Activated CD4-positive, alpha-beta T cell treated with anti-CD3 and anti-CD28 coated beads, Interleukin-2, amount 10 ng/mL, durations not matched to agents 7 days and 5 days (primary cell): Measurements from ENCODE around the gene RPL10A. TPM values are rescaled to one million over a fixed set of nuclear protein-coding genes. Genes with fewer than 3 reads are reported as not detected.

ENCODE experiments used
- CTCF ChIA-PET: fragments of 350-600 bp; sonication (Branson Sonifier 250); formaldehyde crosslinking; loops from one replicate; lab custom pipeline; 2021; ENCODE audit warnings: antibody characterized with exemption; lab: Charles Lee
- POLR2A ChIA-PET: fragments of 350-600 bp; sonication (Branson Sonifier 250); formaldehyde crosslinking; loops from one replicate; lab custom pipeline; 2021; ENCODE audit warnings: antibody characterized with exemption; lab: Charles Lee
- DNase-seq: peaks from one replicate; pipeline ENCODE4 v3.0.0-alpha.2; 2020
- H3K27ac Mint-ChIP-seq: one replicate; pipeline ENCODE4 v1.8.0; 2021; ENCODE audit warnings: mild to moderate bottlenecking, moderate library complexity, mixed read lengths
- H3K27me3 Mint-ChIP-seq: one replicate; pipeline ENCODE4 v1.8.0; 2021; ENCODE audit warnings: mixed read lengths
- H3K36me3 Mint-ChIP-seq: one replicate; pipeline ENCODE4 v1.8.0; 2021; ENCODE audit warnings: low read depth, mixed read lengths
- H3K4me1 Mint-ChIP-seq: one replicate; pipeline ENCODE4 v1.8.0; 2021; ENCODE audit warnings: mixed read lengths
- H3K4me3 Mint-ChIP-seq: one replicate; pipeline ENCODE4 v1.8.0; 2021; ENCODE audit warnings: mild to moderate bottlenecking, moderate library complexity, mixed read lengths
- H3K9me3 Mint-ChIP-seq: one replicate; pipeline ENCODE4 v1.8.0; 2021; ENCODE audit warnings: mixed read lengths
- total RNA-seq, 2 experiments: library from RNA; stranded (reverse); gene quantifications; one replicate each; pipeline ENCODE4 v1.2.3, GENCODE V29; 2021

RPL10A gene
- total RNA-seq, 2 experiments from 2014 or later = 1,411 to 1,499 TPM

- CTCF ChIA-PET = interaction anchor here (0.5 to 2.9 kb wide), 4 partner anchors 11 to 954 kb away, joined by 3 to 21 read pairs (median 3); partner anchors contain the start of gene RPL10A
- POLR2A ChIA-PET = no interaction called here
- H3K4me3 Mint-ChIP-seq = no peak overlapping the region
- peaks cover 3% of the 10 kb centered on the region for H3K4me1 Mint-ChIP-seq
- H3K9me3 Mint-ChIP-seq = no peaks in the 10 kb centered on the region
- H3K27me3 Mint-ChIP-seq = no peaks in the 10 kb centered on the region
- no peak for DNase-seq
- no peak overlapping the region for H3K27ac Mint-ChIP-seq
- H3K36me3 Mint-ChIP-seq = no peaks in the 10 kb centered on the region
Measured at GRCh38 chr6:35480176-35480575, 12.0 kb downstream of the RPL10A start.

- POLR2A ChIA-PET = no interaction called here
- H3K27me3 Mint-ChIP-seq = no peaks in the 10 kb centered on the region
- no peak overlapping the region for H3K27ac Mint-ChIP-seq
- no peak overlapping the region for H3K4me3 Mint-ChIP-seq
- peaks cover 3% of the 10 kb centered on the region for H3K4me1 Mint-ChIP-seq
- H3K36me3 Mint-ChIP-seq = no peaks in the 10 kb centered on the region
- no peak for DNase-seq
- CTCF ChIA-PET = interaction anchor here (0.6 to 2.9 kb wide), 5 partner anchors 10 to 1165 kb away, joined by 3 to 21 read pairs (median 4); partner anchors contain the start of gene RPL10A
- no peaks in the 10 kb centered on the region for H3K9me3 Mint-ChIP-seq
Measured at GRCh38 chr6:35481226-35481625, 13.0 kb downstream of the RPL10A start.

GRCh38 chr6:35483062-35483461, 14.9 kb downstream of the RPL10A start:
- no peak overlapping the region for H3K4me3 Mint-ChIP-seq
- H3K4me1 Mint-ChIP-seq = peaks cover 6% of the 10 kb centered on the region

GRCh38 chr6:35483490-35483889, 15.3 kb downstream of the RPL10A start:
- no peak overlapping the region for H3K27ac Mint-ChIP-seq
- ChIA-PET POLR2A (no interaction called here), CTCF (interaction anchor here (1.0 kb wide), 1 partner anchor 12 kb away, joined by 4 read pairs; no protein-coding TSS in a partner anchor)
- no peak overlapping the region for H3K4me3 Mint-ChIP-seq
- H3K9me3 Mint-ChIP-seq = no peaks in the 10 kb centered on the region
- no peak for DNase-seq
- no peaks in the 10 kb centered on the region for H3K36me3 Mint-ChIP-seq
- H3K27me3 Mint-ChIP-seq = no peaks in the 10 kb centered on the region
- H3K4me1 Mint-ChIP-seq = peaks cover 9% of the 10 kb centered on the region

More at GRCh38 chr6:35483062-35483461, 14.9 kb downstream of the RPL10A start:
- no peak overlapping the region for H3K27ac Mint-ChIP-seq
- no peaks in the 10 kb centered on the region for H3K36me3 Mint-ChIP-seq
- H3K27me3 Mint-ChIP-seq = no peaks in the 10 kb centered on the region
- no peaks in the 10 kb centered on the region for H3K9me3 Mint-ChIP-seq
- POLR2A ChIA-PET = no interaction called here
- DNase-seq = no peak
- CTCF ChIA-PET = interaction anchor here (1.0 to 1.1 kb wide), 2 partner anchors 12 to 18 kb away, joined by 3 to 4 read pairs; no protein-coding TSS in a partner anchor

- H3K27ac Mint-ChIP-seq = no peak overlapping the region
- CTCF ChIA-PET = interaction anchor here (1.0 kb wide), 1 partner anchor 39 kb away, joined by 3 read pairs; no protein-coding TSS in a partner anchor
- DNase-seq = no peak
Measured at GRCh38 chr6:35483893-35484645, 15.9 kb downstream of the RPL10A start.

GRCh38 chr6:35484921-35485392, 16.8 kb downstream of the RPL10A start:
- Mint-ChIP-seq H3K27ac (no peak overlapping the region), H3K9me3 (no peaks in the 10 kb centered on the region), H3K36me3 (no peaks in the 10 kb centered on the region), H3K4me1 (peaks cover 9% of the 10 kb centered on the region), H3K27me3 (no peaks in the 10 kb centered on the region), H3K4me3 (no peak overlapping the region)
- ChIA-PET POLR2A (no interaction called here), CTCF (interaction anchor here (1.0 kb wide), 1 partner anchor 38 kb away, joined by 3 read pairs; no protein-coding TSS in a partner anchor)
- no peak for DNase-seq

More at GRCh38 chr6:35483893-35484645, 15.9 kb downstream of the RPL10A start:
- Mint-ChIP-seq H3K9me3 (no peaks in the 10 kb centered on the region), H3K36me3 (no peaks in the 10 kb centered on the region), H3K4me1 (peaks cover 9% of the 10 kb centered on the region), H3K27me3 (no peaks in the 10 kb centered on the region), H3K4me3 (no peak overlapping the region)
- POLR2A ChIA-PET = no interaction called here

GRCh38 chr6:35485402-35485877, 17.2 kb downstream of the RPL10A start:
- no peak overlapping the region for H3K27ac Mint-ChIP-seq
- no peaks in the 10 kb centered on the region for H3K9me3 Mint-ChIP-seq
- H3K27me3 Mint-ChIP-seq = no peaks in the 10 kb centered on the region
- DNase-seq = no peak
- no peak overlapping the region for H3K4me3 Mint-ChIP-seq
- CTCF ChIA-PET = no interaction called here
- H3K4me1 Mint-ChIP-seq = peaks cover 9% of the 10 kb centered on the region
- no peaks in the 10 kb centered on the region for H3K36me3 Mint-ChIP-seq
- POLR2A ChIA-PET = no interaction called here

GRCh38 chr6:35486005-35486925, 18.1 kb downstream of the RPL10A start:
- CTCF ChIA-PET = interaction anchor here (1.4 to 2.0 kb wide), 2 partner anchors 11 to 18 kb away, joined by 4 to 6 read pairs; partner anchors contain the start of genes RPL10A and TEAD3
- POLR2A ChIA-PET = no interaction called here
- no peak overlapping the region for H3K4me3 Mint-ChIP-seq
- no peak overlapping the region for H3K27ac Mint-ChIP-seq
- DNase-seq = no peak
- peaks cover 14% of the 10 kb centered on the region for H3K4me1 Mint-ChIP-seq
- H3K9me3 Mint-ChIP-seq = no peaks in the 10 kb centered on the region
- no peaks in the 10 kb centered on the region for H3K27me3 Mint-ChIP-seq
- H3K36me3 Mint-ChIP-seq = no peaks in the 10 kb centered on the region

- Mint-ChIP-seq H3K27me3 (peaks cover 3% of the 10 kb centered on the region), H3K9me3 (no peaks in the 10 kb centered on the region), H3K4me3 (no peak overlapping the region), H3K27ac (no peak overlapping the region), H3K36me3 (no peaks in the 10 kb centered on the region), H3K4me1 (peaks cover 14% of the 10 kb centered on the region)
- POLR2A ChIA-PET = no interaction called here
- CTCF ChIA-PET = interaction anchor here (0.7 to 2.0 kb wide), 4 partner anchors 9 to 115 kb away, joined by 3 to 6 read pairs (median 4); partner anchors contain the start of genes RPL10A and TEAD3
- no peak for DNase-seq
Measured at GRCh38 chr6:35487658-35488516, 19.7 kb downstream of the RPL10A start.

GRCh38 chr6:35488517-35488862, 20.3 kb downstream of the RPL10A start:
- DNase-seq = no peak
- no peak overlapping the region for H3K4me3 Mint-ChIP-seq
- ChIA-PET POLR2A (no interaction called here), CTCF (interaction anchor here (0.7 to 1.2 kb wide), 2 partner anchors 20 to 114 kb away, joined by 3 read pairs; partner anchors contain the start of gene RPL10A)
- no peak overlapping the region for H3K27ac Mint-ChIP-seq
- H3K4me1 Mint-ChIP-seq = peaks cover 14% of the 10 kb centered on the region
- no peaks in the 10 kb centered on the region for H3K36me3 Mint-ChIP-seq
- no peaks in the 10 kb centered on the region for H3K9me3 Mint-ChIP-seq
- peaks cover 3% of the 10 kb centered on the region for H3K27me3 Mint-ChIP-seq

- Mint-ChIP-seq H3K4me3 (no peak overlapping the region), H3K27me3 (peaks cover 5% of the 10 kb centered on the region), H3K9me3 (no peaks in the 10 kb centered on the region), H3K4me1 (peaks cover 16% of the 10 kb centered on the region), H3K36me3 (no peaks in the 10 kb centered on the region), H3K27ac (no peak overlapping the region)
- DNase-seq = no peak
- POLR2A ChIA-PET = no interaction called here
- CTCF ChIA-PET = interaction anchor here (0.9 to 1.3 kb wide), 3 partner anchors 9 to 114 kb away, joined by 3 read pairs; no protein-coding TSS in a partner anchor
Measured at GRCh38 chr6:35489066-35489465, 20.9 kb downstream of the RPL10A start.
